ENCODE data around the gene PIMREG.

Gene PIMREG

DNA sequence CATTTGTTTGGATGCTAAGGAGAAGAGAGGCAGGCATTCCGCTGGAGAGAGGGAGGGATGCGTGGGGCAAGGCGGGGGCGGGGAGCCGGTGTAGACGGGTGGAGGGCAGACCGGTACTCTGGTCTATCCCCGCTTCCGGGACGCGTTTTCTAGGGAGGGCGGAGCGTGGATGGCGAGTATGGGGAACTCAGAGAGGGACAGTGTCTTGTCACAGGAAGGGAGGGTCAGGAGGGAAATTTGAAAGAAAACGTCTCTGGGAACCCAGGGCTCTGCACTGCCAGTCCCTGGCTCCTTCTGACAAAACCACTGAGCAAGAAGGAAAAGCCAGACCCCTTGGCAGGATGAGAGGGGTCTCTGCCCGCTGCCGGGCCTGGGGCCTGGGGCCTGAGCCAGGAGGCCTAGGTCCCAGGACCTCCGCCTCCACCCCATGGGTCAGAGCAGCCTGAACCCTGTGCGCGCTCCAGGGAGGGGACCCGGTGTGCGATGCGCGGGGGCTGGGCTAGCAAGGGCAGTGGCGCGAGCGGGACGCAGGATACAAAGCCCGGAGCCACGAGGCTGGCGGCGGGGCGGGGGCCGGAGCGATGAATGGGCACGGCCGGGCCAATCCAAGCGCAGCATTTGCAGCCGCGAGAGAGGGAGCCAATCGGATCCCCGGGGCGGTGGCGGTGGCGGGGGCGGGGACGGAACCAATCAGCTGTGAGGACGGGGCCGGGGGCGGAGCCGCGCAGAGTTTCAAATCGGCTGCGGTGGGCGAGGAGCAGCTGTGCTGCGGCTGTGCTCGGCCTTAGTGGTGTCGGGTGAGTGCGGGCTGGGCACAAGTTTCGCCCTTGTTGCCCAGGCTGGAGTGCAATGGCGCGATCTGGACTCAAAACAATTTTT lies at the start of gene PIMREG:
PIMREG (plus strand) TSS at position 764 of the 879 bp plus-strand sequence. CDS start 656 bp downstream, outside the sequence.
- DNase-seq: peak in 1 of 2 experiments; percentile 70

- DNase-seq: no peak
Observed at GRCh38 chr17:6398955-6399354, 45.3 kb upstream of the PIMREG start.

GRCh38 chr17:6402258-6402657 lies 42.0 kb upstream of the PIMREG start:
- DNase-seq: no peak

GRCh38 chr17:6408276-6408675 lies 36.0 kb upstream of the PIMREG start:
- DNase-seq: no peak

DNA sequence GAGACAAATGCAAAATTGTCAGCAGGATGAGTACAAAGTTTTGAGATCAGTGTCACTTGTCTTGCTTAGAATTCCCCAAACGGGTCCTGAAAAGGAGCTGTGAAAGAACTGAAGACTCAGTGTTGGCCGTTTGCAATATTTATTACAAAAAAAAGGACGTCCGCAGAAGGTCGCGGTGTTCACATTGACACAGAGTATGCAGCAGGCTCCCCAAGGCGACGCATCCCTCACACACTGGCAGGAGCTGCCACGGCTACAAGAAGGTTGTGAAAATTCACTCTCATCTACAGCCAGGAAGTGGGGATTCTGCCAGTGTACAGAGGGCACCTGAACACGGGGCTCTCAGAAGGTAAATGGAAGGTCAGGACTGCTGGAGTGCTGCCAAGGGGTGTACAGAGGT lies 35.5 kb upstream of the PIMREG start:
- DNase-seq: no peak

DNA sequence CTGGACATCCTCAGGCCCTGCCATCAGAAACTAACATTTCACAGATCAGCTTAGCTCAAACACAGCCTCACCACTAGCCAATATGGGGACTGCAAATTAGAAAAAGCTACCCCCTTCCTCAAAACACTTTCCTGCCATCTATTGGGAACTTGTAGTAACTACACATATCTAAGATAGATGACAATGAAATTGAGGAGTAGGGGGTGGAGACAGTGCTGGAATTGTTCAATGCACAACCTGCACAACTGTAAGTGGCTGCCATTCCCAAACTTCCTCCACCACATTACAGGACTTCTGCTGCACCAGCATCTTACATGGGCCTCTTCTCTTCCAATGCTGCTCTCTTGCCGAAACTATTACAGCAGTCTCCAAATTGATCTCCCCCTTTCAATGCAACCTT lies 31.2 kb upstream of the PIMREG start:
- no peak for DNase-seq

- no peak for DNase-seq
Observed at GRCh38 chr17:6415616-6416015, 28.6 kb upstream of the PIMREG start.

GRCh38 chr17:6420173-6420641 lies 24.0 kb upstream of the PIMREG start:
- no peak for DNase-seq

DNA sequence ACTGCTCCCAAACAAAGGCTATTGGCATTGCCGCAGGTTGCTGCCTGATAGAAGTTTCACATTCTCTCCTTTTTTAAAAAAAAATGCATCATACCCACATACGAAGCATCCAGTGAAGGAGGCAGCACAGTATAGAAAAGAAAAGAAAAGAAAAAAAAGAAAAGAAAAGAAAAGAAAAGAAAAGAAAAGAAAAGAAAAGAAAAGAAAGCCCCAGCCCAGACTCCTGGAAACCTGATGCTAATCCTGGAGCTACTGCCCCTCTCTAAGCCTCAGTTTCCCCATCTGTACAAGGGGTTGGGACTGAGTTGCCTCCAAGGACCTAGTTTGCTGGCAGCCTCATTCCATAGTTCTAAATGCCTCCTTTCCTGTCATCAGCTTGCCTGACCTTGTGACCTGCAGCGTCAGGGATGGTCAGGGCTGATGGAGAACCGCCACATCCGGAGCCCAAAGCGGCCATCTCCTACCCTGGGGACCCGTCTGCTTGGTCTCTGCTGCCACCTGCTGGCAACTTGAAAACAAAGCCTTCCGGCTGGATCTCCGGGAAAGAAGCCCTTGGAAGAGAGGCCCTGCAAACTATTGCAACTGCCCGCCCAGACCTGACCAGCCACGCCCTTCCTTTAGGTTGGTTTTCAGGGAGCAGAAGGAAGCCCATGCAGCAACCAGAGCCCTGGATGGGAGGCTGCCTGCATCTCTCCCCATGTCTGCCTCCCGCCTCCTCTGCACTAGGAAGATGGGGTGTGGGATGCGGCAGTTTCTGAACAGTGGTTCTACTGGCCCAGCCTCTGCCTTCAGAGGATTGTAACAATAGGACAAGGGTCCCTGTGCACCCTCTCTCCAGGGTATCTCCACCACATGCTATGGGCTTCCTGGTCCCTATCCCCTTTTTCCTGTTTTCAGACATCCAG lies 22.3 kb upstream of the PIMREG start:
- peak in 1 of 2 experiments; percentile 15 for DNase-seq

DNA sequence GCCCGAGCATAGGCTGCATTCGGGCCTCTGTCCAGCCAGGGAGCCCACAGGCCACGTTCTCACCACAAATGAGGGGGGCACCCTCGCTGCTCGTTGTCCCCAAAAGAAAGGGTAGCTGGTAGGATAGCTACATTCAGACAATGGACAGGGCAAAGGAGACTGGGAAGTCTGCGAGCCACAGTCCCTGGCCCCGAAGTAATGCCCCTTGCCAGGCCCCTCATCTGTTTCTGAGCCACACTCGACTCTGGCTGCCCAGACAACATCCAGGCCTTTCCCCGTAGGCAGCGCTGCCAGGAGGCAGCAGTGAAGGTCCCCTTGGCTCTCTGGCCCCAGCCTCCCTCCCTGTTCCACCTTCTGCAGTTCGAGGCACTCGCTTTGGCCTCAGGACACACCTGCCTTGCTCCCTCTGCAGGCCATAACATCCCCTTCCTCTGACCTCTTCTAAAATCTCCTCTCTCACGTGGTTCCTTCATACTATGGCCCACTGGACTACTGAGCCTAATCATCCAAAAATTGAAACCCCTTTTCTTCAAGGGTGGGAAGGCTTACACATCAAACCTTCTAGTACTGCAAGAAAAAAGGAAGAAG lies 21.5 kb upstream of the PIMREG start:
- DNase-seq: no peak

DNA sequence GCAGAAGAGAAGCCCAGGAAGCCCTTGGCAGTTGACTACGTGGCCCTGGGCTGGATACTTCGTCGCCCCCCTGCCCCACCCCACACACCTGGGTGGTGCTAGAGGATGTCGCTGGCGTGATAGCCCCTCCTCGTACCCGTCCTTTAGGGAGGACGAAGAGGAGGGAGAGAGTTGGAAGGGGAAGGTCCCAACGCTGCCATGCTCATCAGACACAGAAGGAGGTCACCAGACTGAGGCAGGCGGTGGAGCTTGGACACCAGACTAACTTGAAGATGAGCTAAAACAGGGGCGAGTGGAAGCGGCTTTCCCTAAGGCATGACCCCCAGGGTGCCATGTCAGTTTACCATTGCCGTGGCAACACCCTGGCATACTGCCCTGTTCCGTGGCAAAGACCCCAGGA lies 20.3 kb upstream of the PIMREG start:
- no peak for DNase-seq

DNA sequence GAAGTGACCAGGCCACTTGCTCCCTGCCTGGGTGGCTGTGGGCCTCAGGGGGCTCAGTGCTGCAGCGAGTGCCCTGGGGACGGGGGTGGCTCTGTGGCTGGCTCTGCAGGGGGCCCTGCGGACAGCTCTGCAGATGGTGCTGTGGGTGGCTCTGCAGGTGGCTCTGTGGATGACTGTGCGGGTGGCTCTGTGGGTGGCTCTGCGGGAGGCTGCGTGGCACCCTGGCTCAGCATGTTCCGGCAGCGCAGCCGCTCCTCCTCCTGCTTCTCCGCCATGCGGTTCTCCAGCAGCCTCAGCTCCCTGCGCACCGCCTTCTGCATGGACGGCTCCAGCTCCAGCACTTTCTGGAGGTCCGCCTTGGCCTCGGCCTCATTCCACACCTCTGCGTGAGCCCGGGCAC lies 18.8 kb upstream of the PIMREG start:
- DNase-seq: no peak

DNA sequence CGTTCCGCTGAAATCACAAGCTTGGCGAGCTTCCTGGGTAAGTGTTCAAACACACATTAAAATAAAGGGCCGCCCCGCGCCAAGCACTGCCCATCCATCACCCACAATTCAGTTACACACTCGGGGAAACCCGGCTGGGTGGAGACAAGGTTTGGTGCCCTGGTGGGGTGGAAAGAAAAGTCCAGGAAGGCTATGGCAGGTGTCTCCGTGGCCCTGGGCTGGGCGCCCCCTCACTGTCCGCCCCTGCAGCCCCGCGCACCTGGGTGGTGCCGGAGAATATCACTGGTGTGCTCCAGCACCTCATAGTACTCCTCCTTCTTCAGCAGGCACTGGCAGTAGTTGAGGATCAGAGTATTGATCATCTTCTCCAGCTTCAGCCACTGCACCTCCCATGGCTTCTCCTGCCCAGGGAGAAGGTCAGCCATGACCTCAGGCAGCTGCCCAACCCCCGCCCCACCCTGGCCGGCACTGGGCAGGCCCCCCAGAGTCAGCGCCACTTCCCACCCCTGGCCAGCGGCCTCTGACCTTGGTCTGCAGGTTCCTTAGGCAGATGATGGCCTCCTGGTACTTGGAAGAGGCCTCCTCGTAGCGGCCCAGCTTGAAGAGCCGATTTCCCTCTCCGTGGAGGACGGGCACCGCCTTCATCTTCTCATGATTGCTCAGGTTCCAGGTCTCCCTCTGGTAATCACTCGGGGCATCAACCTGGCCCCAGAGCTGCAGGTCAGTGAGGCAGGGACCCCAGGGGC lies 17.7 kb upstream of the PIMREG start:
- DNase-seq: no peak

DNA sequence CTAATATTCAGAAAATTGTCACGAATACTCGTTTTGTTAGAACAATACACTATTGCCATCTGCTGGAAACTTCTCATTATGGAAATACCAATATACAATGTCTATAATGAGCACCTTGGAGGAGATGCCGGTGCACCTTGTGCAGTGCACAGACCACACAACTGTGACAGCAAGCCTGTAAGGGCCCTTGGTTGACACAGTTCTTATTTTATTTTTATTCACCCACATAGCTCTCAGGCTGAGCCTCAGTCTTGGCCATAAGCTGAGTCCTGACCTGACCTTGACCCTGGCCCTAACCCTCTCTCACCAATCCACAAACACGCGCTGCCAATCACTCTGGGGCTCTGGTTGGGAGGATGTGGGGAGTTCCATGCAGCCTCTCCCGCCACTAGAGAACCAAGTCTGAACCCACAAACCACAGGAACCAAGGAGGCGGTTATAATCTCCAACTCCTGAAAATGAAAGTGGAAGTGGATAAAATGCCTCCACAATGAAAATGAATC lies 16.9 kb upstream of the PIMREG start:
- DNase-seq: no peak

DNA sequence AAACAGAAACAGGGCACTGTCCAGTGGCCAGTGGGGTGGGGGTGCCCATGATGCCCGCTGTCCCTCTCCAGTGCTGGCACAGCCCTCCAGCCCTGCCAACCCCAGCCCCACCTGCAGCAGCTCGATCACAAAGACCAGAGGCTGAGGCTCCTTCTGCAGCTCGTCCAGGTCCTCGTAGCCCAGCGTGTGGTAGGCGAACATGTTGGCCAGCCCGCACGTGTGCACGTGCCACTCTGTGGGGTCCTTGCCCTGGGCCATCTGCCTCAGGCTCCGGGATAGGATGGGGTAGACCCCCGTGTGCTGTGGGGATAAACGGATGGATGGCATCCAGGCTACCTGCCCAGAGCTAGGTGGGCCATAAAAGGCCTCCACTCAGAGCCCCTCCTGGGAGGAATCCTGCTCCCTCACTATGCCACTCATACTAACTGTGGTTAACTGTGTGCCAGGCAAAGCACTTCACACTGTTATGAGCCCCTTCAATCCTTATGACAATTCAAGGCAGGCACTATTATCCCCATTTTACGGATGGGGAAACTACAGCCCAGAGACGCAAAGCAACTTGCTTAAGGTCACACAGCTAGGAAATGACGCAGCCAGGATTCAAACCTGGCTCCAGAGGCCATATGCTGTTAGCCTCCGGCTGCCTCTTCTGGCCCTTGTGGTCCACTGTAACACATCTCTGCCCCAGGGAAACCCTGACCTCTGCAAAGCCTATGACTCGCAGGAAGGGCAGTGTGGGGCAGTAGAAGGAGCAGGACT lies 15.9 kb upstream of the PIMREG start:
- no peak for DNase-seq

- DNase-seq: no peak
Observed at GRCh38 chr17:6429266-6429665, 15.0 kb upstream of the PIMREG start.

DNA sequence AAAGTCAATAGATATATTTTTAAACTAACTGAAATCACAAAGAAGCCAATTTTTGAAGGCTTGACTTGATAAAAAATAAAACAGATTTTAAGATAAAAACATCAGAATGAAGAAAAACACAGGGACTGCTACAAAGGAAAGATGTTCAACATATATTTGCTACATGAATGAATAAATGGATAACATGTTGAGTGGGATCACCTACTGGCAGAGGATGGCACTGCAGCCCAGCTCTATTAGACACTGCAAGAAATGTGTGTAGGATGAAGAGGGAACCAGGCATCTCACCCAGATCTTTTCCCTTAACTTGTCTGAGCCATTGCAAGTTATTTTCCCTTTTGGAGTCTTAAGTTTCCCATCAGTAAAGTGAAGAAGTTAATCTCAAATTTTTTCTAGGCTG lies 13.5 kb upstream of the PIMREG start:
- no peak for DNase-seq

- DNase-seq: no peak
Observed at GRCh38 chr17:6435051-6435450, 9.2 kb upstream of the PIMREG start, which contains the start of gene AIPL1. Gene AIPL1 (minus strand): TSS chr17:6435121. CDS start chr17:6435104, 17 bp downstream.

- no peak for DNase-seq
Observed at GRCh38 chr17:6435968-6436367, 8.3 kb upstream of the PIMREG start.

DNA sequence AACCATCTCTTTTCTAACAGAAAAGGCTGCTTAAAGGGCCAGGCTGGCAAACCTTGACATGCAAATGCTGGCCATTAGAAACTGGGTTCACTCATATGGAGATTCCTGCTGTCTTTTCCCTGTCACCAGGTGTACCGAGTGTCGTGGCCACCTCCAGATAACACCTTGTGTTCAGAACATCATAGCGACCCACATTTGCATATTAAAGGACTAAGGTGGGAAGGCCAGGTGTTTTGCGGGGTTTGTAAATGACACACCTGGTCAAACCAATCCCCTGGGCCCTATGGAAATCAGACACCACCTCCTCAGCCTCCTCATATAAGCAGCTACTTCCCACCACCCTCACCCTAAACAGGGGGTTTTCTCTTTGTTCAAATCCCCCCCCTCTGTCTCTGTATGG lies 6.8 kb upstream of the PIMREG start:
- no peak for DNase-seq

DNA sequence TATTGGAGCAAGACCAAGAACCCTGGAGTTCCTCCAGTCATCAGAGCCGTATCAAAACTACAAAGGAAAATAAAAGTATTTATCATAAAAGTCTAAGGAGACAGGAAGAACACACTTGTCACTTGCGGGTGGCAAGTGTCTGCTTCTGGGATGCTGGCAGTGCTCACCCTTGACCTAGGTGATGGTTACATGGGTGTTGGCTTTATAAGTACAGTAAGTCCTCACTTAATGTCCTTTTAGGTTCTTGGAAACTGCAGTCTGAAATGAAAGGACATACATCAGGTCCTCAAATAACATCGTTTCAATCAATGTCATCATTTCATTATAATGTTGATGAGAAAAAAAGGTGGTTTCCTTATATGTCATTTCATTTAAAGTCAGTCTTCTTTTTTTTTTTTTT lies 6.3 kb upstream of the PIMREG start:
- DNase-seq: no peak

All from cerebellar nuclear complex (tissue), 1 donor.